Measurements from ENCODE around the gene ITGB3BP. TPM values are rescaled to one million over a fixed set of nuclear protein-coding genes. Genes with fewer than 3 reads are reported as not detected.
A peak's percentile ranks its signal among the peaks of the same experiment; 100 is the strongest.

Gene ITGB3BP
- total RNA-seq, 1 experiment from 2014 or later: 50.2 TPM

- H3K9me3 Mint-ChIP-seq: peaks cover 9% of the 10 kb centered on the region
- POLR2A ChIA-PET: no interaction called here
- TF ChIP-seq RORB (CRISPR knock-in tag; IDR thresholded peaks at IDR 0.05) (no peak), ZNF232 (CRISPR knock-in tag; IDR thresholded peaks at IDR 0.05) (no peak), FOXP4 (CRISPR knock-in tag; IDR thresholded peaks at IDR 0.05) (no peak), GRHL2 (CRISPR knock-in tag; IDR thresholded peaks at IDR 0.05; ENCODE audit: insufficient replicate concordance, severe bottlenecking) (no peak), MYBL2 (CRISPR knock-in tag; IDR thresholded peaks at IDR 0.05) (no peak), NR1H2 (CRISPR knock-in tag; IDR thresholded peaks at IDR 0.05) (no peak), NR2C2 (CRISPR knock-in tag; IDR thresholded peaks at IDR 0.05) (no peak), SMAD4 (CRISPR knock-in tag; IDR thresholded peaks at IDR 0.05) (no peak), E2F5 (CRISPR knock-in tag; IDR thresholded peaks at IDR 0.05) (no peak), PREB (CRISPR knock-in tag; IDR thresholded peaks at IDR 0.05; ENCODE audit: borderline replicate concordance) (no peak), MXD4 (CRISPR knock-in tag; IDR thresholded peaks at IDR 0.05; ENCODE audit: borderline replicate concordance) (no peak), ZNF423 (CRISPR knock-in tag; IDR thresholded peaks at IDR 0.05) (no peak), USF2 (CRISPR knock-in tag; IDR thresholded peaks at IDR 0.05) (no peak), ZNF121 (CRISPR knock-in tag; IDR thresholded peaks at IDR 0.05) (no peak), NR3C1 (CRISPR knock-in tag; conservative IDR thresholded peaks at IDR 0.05; ENCODE audit: low read depth) (no peak), E2F4 (CRISPR knock-in tag; IDR thresholded peaks at IDR 0.05; ENCODE audit: borderline replicate concordance, low read depth) (no peak), IRF1 (CRISPR knock-in tag; IDR thresholded peaks at IDR 0.05) (no peak)
- H3K36me3 Mint-ChIP-seq: peaks cover 5% of the 10 kb centered on the region
- CTCF ChIA-PET: interaction anchor here (0.7 to 1.4 kb wide), 3 partner anchors 16 to 571 kb away, joined by 3 read pairs; no protein-coding TSS in a partner anchor
- H3K4me1 Mint-ChIP-seq: peaks cover 5% of the 10 kb centered on the region
- no peak for ATAC-seq
- no peak for DNase-seq (ENCODE audit: low spot score)
- no peak overlapping the region for H3K27ac Mint-ChIP-seq
- no peak overlapping the region for H3K4me3 Mint-ChIP-seq
- no peaks in the 10 kb centered on the region for H3K27me3 Mint-ChIP-seq (ENCODE audit: low read depth)
Observed at GRCh38 chr1:63559357-63559756, 36.3 kb upstream of the ITGB3BP start.

GRCh38 chr1:63557365-63557987, 34.5 kb upstream of the ITGB3BP start:
- peaks cover 5% of the 10 kb centered on the region for H3K4me1 Mint-ChIP-seq
- H3K9me3 Mint-ChIP-seq: peaks cover 10% of the 10 kb centered on the region
- no peak overlapping the region for H3K4me3 Mint-ChIP-seq
- CTCF ChIA-PET: interaction anchor here (0.6 to 2.7 kb wide), 14 partner anchors 9 to 552 kb away, joined by 3 to 11 read pairs (median 4); no protein-coding TSS in a partner anchor
- ATAC-seq: peak; percentile 83
- H3K27me3 Mint-ChIP-seq (ENCODE audit: low read depth): no peaks in the 10 kb centered on the region
- DNase-seq (ENCODE audit: low spot score): peak; percentile 52
- POLR2A ChIA-PET: no interaction called here
- peaks cover 3% of the 10 kb centered on the region; the same call in 1 of the 2 replicates for H3K36me3 Mint-ChIP-seq
- H3K27ac Mint-ChIP-seq: peak overlapping the region; percentile 10
- no peak for TF ChIP-seq ZNF138 (CRISPR knock-in tag; conservative IDR thresholded peaks at IDR 0.05)
- peak; percentile 55 for TF ChIP-seq CTCF (IDR thresholded peaks at IDR 0.05)
- no peak for TF ChIP-seq ZNF396 (CRISPR knock-in tag; IDR thresholded peaks at IDR 0.05; ENCODE audit: borderline replicate concordance)
- TF ChIP-seq TCF7 (CRISPR knock-in tag; IDR thresholded peaks at IDR 0.05; ENCODE audit: low read depth): no peak
- TF ChIP-seq RORB (CRISPR knock-in tag; IDR thresholded peaks at IDR 0.05): no peak
- TF ChIP-seq ZNF121 (CRISPR knock-in tag; IDR thresholded peaks at IDR 0.05): no peak
- no peak for TF ChIP-seq OVOL2 (CRISPR knock-in tag; IDR thresholded peaks at IDR 0.05; ENCODE audit: borderline replicate concordance)
